OCI-LY7 (cell line): ENCODE measurements around the gene AQP12B. TPM values are rescaled to one million over a fixed set of nuclear protein-coding genes. Genes with fewer than 3 reads are reported as not detected.

ENCODE experiments used
- BruUV-seq: library from RNA; stranded (reverse); fragments of 400-500 nt; replicated peaks from 2 replicates; lab custom pipeline; 2021; lab: Mats Ljungman, UMichigan
- CTCF ChIA-PET: fragments of 300-600 bp; sonication (Branson Sonifier 250); formaldehyde crosslinking; loops from one replicate; lab custom pipeline; 2022; ENCODE audit warnings: antibody characterized with exemption; ENCODE audit not compliant: unreplicated experiment; lab: Charles Lee
- POLR2A ChIA-PET: fragments of 300-600 bp; sonication (Branson Sonifier 250); formaldehyde crosslinking; loops from one replicate; lab custom pipeline; 2022; ENCODE audit warnings: antibody characterized with exemption; lab: Charles Lee
- DNase-seq: peaks from one replicate; pipeline ENCODE4 v3.0.0-alpha.2; 2015; ENCODE audit warnings: low spot score
- H2AFZ ChIP-seq: fragments of 200-600 bp; sonication (generic), shearing (Covaris generic); 2 replicates; pipeline ENCODE4 v1.6.1; 2014; ENCODE audit warnings: mild to moderate bottlenecking, antibody characterized with exemption, low read length, moderate library complexity
- H3K27ac ChIP-seq: fragments of 200-600 bp; sonication (generic); 2 replicates; pipeline ENCODE4 v1.5.1; 2014; ENCODE audit warnings: mixed run types, low read depth, mild to moderate bottlenecking, moderate library complexity, low read length, inconsistent platforms; ENCODE audit not compliant: poor library complexity, severe bottlenecking
- H3K36me3 ChIP-seq: fragments of 200-600 bp; sonication (generic); 2 replicates; pipeline ENCODE4 v1.6.1; 2014; ENCODE audit warnings: mild to moderate bottlenecking, antibody characterized with exemption, low read length, moderate library complexity, mixed read lengths; ENCODE audit not compliant: insufficient read depth
- H3K4me1 ChIP-seq: fragments of 200-600 bp; sonication (generic); 2 replicates; pipeline ENCODE4 v1.5.1; 2014; ENCODE audit warnings: mild to moderate bottlenecking, low read length; ENCODE audit not compliant: insufficient read depth, poor library complexity, severe bottlenecking
- H3K4me2 ChIP-seq: fragments of 200-600 bp; sonication (generic); 2 replicates; pipeline ENCODE4 v1.6.1; 2014; ENCODE audit warnings: mild to moderate bottlenecking, low read length
- H3K4me3 ChIP-seq: fragments of 200-600 bp; sonication (generic); 2 replicates; pipeline ENCODE4 v1.5.1; 2014; ENCODE audit warnings: mild to moderate bottlenecking, low read depth, low read length; ENCODE audit not compliant: poor library complexity, severe bottlenecking
- H3K79me2 ChIP-seq: fragments of 200-600 bp; sonication (generic); 2 replicates; pipeline ENCODE4 v1.6.1; 2016; ENCODE audit warnings: low read depth, mild to moderate bottlenecking, low read length, moderate library complexity, mixed read lengths; ENCODE audit not compliant: insufficient read depth
- H3K9me2 ChIP-seq: fragments of 200-600 bp; sonication (generic); 2 replicates; pipeline ENCODE4 v1.6.1; 2016; ENCODE audit warnings: mild to moderate bottlenecking, low read length, mixed read lengths; ENCODE audit not compliant: insufficient read depth
- H3K9me3 ChIP-seq: fragments of 200-600 bp; sonication (generic); 2 replicates; pipeline ENCODE4 v1.6.1; 2014; ENCODE audit warnings: mild to moderate bottlenecking, mixed run types, low read length, mixed read lengths
- H4K20me1 ChIP-seq: fragments of 200-600 bp; sonication (generic); 2 replicates; pipeline ENCODE4 v1.6.1; 2014; ENCODE audit warnings: mild to moderate bottlenecking, antibody characterized with exemption, low read length, moderate library complexity, mixed read lengths; ENCODE audit not compliant: insufficient read depth
- EZH2phosphoT487 ChIP-seq: fragments of 200-600 bp; sonication (generic); IDR thresholded peaks from 2 replicates; pipeline ENCODE4 v1.6.1; 2018; ENCODE audit warnings: low read depth, borderline replicate concordance, mild to moderate bottlenecking, mixed run types, antibody characterized with exemption, low read length, moderate library complexity, mixed read lengths
- intact Hi-C: fragments of 100-400 bp; cut with micrococcal nuclease; formaldehyde crosslinking; loops from one replicate; pipeline ENCODE4 v1.10.0; 2022; ENCODE audit not compliant: unreplicated experiment
- total RNA-seq, 2 experiments: library from RNA; depleted of rRNA in 1 of 2; stranded (reverse); fragments of >200 nt in 1 of 2; shearing (Covaris generic) in 1 of 2; gene quantifications; 2 replicates each; pipeline ENCODE4 v1.2.3, GENCODE V29; 2014 to 2022
- TF ChIP-seq, protein P1 (sequence below): fragments of 200-600 bp; sonication (generic); conservative IDR thresholded peaks from 2 replicates; pipeline ENCODE4 v1.5.1; 2014; ENCODE audit warnings: mild to moderate bottlenecking, antibody characterized with exemption, low read length, moderate library complexity, mixed read lengths

AQP12B gene
- total RNA-seq, 2 experiments from 2014 or later: not detected

DNA sequence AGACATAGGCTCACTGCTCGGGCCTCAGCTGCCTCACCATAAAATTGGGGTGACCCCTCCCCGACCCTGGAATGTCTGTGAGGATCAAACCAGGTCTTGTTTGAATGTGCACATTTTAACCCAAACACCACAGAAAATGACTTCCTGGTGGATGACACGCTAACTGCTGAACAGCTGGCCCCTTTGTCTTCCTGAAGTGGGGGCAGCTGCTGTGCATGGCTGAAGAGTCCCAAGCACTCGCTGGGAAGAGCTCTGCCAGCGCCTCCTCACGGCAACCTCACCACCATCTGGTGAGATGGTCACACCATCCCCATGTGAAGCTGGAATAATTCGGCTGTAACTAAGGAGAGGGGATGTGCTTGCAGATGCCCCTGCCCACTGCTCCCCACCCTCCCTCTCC lies 43.0 kb upstream of the AQP12B start:
- Histone ChIP-seq H3K4me1 (no peaks in the 10 kb centered on the region), H3K9me2 (no peaks in the 10 kb centered on the region), H3K9me3 (no peaks in the 10 kb centered on the region), H3K36me3 (no peaks in the 10 kb centered on the region), H2AFZ (no peak overlapping the region), H3K4me3 (no peak overlapping the region), H3K79me2 (no peaks in the 10 kb centered on the region), H3K4me2 (no peak overlapping the region), H3K27ac (no peak overlapping the region), H4K20me1 (no peaks in the 10 kb centered on the region)
- ChIA-PET CTCF (no interaction called here), POLR2A (no interaction called here)
- no peak for TF ChIP-seq EZH2phosphoT487
- TF ChIP-seq, protein P1, sequence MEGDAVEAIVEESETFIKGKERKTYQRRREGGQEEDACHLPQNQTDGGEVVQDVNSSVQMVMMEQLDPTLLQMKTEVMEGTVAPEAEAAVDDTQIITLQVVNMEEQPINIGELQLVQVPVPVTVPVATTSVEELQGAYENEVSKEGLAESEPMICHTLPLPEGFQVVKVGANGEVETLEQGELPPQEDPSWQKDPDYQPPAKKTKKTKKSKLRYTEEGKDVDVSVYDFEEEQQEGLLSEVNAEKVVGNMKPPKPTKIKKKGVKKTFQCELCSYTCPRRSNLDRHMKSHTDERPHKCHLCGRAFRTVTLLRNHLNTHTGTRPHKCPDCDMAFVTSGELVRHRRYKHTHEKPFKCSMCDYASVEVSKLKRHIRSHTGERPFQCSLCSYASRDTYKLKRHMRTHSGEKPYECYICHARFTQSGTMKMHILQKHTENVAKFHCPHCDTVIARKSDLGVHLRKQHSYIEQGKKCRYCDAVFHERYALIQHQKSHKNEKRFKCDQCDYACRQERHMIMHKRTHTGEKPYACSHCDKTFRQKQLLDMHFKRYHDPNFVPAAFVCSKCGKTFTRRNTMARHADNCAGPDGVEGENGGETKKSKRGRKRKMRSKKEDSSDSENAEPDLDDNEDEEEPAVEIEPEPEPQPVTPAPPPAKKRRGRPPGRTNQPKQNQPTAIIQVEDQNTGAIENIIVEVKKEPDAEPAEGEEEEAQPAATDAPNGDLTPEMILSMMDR: no peak
- BruUV-seq: no TSS peak
- intact Hi-C loops: no loop called here
- DNase-seq: no peak

DNA sequence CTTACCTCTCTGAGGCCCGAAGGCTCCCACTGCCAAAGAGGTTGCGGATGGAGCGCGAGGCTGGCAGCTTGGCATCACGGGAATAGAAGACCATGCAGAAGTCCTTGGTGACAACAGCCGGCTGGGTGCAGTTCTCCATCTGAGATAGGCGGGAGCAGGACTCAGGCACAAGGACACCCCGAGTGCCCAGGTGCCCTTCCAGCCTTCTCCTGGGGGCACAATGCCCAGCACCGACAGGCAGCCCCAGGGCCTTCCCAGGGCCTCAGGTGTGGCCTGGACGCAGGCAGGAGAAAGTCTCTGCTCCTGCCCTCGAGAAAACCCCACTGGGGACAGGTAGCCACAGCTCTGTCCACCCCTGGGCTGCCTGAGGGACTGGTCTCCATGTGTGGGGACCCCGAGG lies 42.6 kb upstream of the AQP12B start:
- TF ChIP-seq, protein P1: no peak
- TF ChIP-seq EZH2phosphoT487: no peak
- no peaks in the 10 kb centered on the region for H4K20me1 ChIP-seq
- H3K27ac ChIP-seq: no peak overlapping the region
- ChIA-PET POLR2A (no interaction called here), CTCF (no interaction called here)
- no peak for DNase-seq
- H3K9me2 ChIP-seq: no peaks in the 10 kb centered on the region
- intact Hi-C loops: no loop called here
- H3K4me2 ChIP-seq: no peak overlapping the region
- no TSS peak for BruUV-seq
- no peaks in the 10 kb centered on the region for H3K36me3 ChIP-seq
- no peak overlapping the region for H2AFZ ChIP-seq
- H3K4me3 ChIP-seq: no peak overlapping the region
- no peaks in the 10 kb centered on the region for H3K79me2 ChIP-seq
- H3K9me3 ChIP-seq: no peaks in the 10 kb centered on the region
- no peaks in the 10 kb centered on the region for H3K4me1 ChIP-seq

DNA sequence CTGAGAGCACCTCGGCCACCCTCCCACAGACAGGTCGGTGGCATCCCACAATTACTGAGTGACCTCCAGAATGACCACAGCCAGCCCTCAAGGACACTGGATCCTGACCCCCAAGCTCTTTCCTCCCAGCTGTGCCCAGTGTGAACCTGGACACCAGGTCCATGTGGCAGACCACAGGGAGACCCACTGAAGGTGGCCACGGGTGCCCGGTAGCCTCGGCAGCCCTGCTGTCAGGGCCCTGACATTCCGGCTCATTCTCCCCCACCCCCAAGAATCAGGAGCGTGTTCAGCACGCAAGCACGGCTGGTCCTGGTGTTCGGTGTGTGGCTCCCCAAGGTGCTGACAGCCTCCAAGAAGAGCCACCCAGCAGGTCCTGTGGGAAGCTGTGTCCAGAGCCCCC lies 41.7 kb upstream of the AQP12B start:
- CTCF ChIA-PET: no interaction called here
- Histone ChIP-seq H4K20me1 (no peaks in the 10 kb centered on the region), H3K36me3 (no peaks in the 10 kb centered on the region), H3K9me3 (no peaks in the 10 kb centered on the region), H3K4me3 (no peak overlapping the region), H2AFZ (no peak overlapping the region), H3K4me1 (no peaks in the 10 kb centered on the region), H3K4me2 (no peak overlapping the region), H3K9me2 (no peaks in the 10 kb centered on the region), H3K79me2 (no peaks in the 10 kb centered on the region), H3K27ac (no peak overlapping the region)
- TF ChIP-seq EZH2phosphoT487: no peak
- TF ChIP-seq, protein P1: no peak
- POLR2A ChIA-PET: no interaction called here
- intact Hi-C loops: no loop called here
- DNase-seq: no peak
- BruUV-seq: no TSS peak
